ENCODE measurements around the gene CDKAL1. TPM values are rescaled to one million over a fixed set of nuclear protein-coding genes. Genes with fewer than 3 reads are reported as not detected.

CDKAL1 gene
- total and polyA plus RNA-seq, 9 of the 15 experiments (the other 6 are each of a cell fraction or from before 2014, with no cell fraction given) = 11.2 to 36.3 (median 20.1) TPM

- TF ChIP-seq FOXP4 (CRISPR knock-in tag; IDR thresholded peaks at IDR 0.05; ENCODE audit: borderline replicate concordance) (no peak), ZBED1 (IDR thresholded peaks at IDR 0.05) (no peak), CBFA2T3 (IDR thresholded peaks at IDR 0.05) (peak; percentile 53), ATF1 (CRISPR knock-in tag; IDR thresholded peaks at IDR 0.05) (no peak), ATF1 (tag; IDR thresholded peaks at IDR 0.05) (peak; percentile 58; the same call in 1 of the 2 replicates), ZNF584 (CRISPR knock-in tag; IDR thresholded peaks at IDR 0.05; ENCODE audit: low read depth) (peak; percentile 46; the same call in 1 of the 2 replicates), EP400 (IDR thresholded peaks at IDR 0.05) (0 out of 2 replicates have a peak, but pooled peaks have one; percentile 13), ZNF324 (CRISPR knock-in tag; IDR thresholded peaks at IDR 0.05) (peak; percentile 40; the same call in 1 of the 2 replicates), POU5F1 (IDR thresholded peaks at IDR 0.05; ENCODE audit: borderline replicate concordance, low read depth, low read length, partially characterized antibody) (no peak), ZNF121 (CRISPR knock-in tag; conservative IDR thresholded peaks at IDR 0.05) (no peak), ZNF134 (CRISPR knock-in tag; conservative IDR thresholded peaks at IDR 0.05) (0 out of 2 replicates have a peak, but pooled peaks have one; percentile 21), MEF2D (tag; conservative IDR thresholded peaks at IDR 0.05; ENCODE audit: low read depth) (peak; percentile 12; the same call in 1 of the 2 replicates)
- TF ChIP-seq, protein P1, sequence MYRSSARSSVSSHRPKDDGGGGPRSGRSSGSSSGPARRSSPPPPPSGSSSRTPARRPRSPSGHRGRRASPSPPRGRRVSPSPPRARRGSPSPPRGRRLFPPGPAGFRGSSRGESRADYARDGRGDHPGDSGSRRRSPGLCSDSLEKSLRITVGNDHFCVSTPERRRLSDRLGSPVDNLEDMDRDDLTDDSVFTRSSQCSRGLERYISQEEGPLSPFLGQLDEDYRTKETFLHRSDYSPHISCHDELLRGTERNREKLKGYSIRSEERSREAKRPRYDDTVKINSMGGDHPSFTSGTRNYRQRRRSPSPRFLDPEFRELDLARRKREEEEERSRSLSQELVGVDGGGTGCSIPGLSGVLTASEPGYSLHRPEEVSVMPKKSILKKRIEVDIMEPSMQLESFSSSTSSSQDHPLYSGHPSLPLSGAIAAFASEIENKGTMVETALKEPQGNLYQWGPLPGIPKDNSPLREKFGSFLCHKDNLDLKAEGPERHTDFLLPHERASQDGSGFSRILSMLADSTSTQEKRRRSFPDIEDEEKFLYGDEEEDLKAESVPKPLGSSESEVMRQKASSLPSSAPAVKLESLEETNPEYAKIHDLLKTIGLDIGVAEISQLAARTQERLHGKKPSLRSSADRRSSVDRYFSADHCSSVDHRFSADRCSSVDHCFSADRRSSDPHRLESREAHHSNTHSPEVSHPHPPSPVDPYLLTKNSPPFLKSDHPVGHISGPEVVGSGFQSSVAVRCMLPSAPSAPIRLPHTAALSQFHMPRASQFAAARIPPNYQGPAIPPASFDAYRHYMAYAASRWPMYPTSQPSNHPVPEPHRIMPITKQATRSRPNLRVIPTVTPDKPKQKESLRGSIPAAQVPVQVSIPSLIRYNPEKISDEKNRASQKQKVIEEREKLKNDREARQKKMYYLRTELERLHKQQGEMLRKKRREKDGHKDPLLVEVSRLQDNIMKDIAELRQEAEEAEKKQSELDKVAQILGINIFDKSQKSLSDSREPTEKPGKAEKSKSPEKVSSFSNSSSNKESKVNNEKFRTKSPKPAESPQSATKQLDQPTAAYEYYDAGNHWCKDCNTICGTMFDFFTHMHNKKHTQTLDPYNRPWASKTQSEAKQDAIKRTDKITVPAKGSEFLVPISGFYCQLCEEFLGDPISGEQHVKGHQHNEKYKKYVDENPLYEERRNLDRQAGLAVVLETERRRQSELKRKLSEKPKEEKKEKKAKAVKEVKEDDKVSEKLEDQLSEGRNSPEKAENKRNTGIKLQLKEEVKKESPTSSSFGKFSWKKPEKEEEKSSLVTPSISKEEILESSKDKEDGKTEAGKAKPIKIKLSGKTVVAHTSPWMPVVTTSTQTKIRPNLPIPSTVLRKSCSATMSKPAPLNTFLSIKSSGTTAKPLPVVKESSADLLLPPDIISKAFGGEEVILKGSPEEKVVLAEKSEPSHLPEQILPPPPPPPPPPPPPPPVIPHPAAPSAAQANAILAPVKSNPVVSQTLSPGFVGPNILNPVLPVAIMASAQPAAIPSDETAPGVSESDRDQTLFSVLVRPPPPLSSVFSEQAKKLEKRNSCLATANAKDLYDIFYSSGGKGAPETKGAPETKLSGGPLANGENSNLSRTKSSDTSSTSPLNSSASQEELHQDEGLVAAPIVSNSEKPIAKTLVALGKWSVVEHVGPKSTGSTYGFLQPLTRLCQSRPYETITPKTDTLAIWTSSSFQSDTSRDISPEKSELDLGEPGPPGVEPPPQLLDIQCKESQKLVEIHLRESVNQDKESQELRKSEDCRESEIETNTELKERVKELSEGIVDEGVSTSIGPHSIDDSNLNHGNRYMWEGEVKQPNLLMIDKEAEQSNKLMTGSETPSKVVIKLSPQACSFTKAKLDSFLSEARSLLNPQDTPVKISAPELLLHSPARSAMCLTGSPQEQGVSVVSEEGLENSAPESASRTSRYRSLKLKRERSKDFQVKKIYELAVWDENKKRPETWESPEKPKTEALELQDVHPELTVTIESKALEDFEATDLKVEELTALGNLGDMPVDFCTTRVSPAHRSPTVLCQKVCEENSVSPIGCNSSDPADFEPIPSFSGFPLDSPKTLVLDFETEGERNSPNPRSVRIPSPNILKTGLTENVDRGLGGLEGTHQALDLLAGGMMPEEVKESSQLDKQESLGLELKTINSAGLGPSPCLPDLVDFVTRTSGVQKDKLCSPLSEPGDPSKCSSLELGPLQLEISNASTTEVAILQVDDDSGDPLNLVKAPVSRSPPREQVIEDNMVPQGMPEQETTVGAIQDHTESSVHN (IDR thresholded peaks at IDR 0.05; ENCODE audit: borderline replicate concordance in 1 of 2, low read depth in 1 of 2) = 0 out of 4 replicates have a peak, but pooled peaks of 1 of the 2 experiments have one; percentile 8
- TF ChIP-seq, protein P2, sequence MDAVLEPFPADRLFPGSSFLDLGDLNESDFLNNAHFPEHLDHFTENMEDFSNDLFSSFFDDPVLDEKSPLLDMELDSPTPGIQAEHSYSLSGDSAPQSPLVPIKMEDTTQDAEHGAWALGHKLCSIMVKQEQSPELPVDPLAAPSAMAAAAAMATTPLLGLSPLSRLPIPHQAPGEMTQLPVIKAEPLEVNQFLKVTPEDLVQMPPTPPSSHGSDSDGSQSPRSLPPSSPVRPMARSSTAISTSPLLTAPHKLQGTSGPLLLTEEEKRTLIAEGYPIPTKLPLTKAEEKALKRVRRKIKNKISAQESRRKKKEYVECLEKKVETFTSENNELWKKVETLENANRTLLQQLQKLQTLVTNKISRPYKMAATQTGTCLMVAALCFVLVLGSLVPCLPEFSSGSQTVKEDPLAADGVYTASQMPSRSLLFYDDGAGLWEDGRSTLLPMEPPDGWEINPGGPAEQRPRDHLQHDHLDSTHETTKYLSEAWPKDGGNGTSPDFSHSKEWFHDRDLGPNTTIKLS (IDR thresholded peaks at IDR 0.05; ENCODE audit: borderline replicate concordance, low read depth) = no peak
Observed at GRCh38 chr6:21264288-21265033, 730.2 kb downstream of the CDKAL1 start (continued).

All from K562 (cell line).